GM12875 (cell line): ENCODE measurements around the gene PCNX3.

Source experiments
- H3K4me3 ChIP-seq: one replicate; pipeline ENCODE4 v1.5.1; 2011; ENCODE audit warnings: low read depth, low read length, control low read depth
- TF ChIP-seq, protein P1 (sequence below): IDR thresholded peaks from 2 replicates; pipeline ENCODE4 v1.5.1; 2011; ENCODE audit warnings: low read depth, mild to moderate bottlenecking, control low read depth, inconsistent platforms, low read length, moderate library complexity, borderline replicate concordance; ENCODE audit not compliant: insufficient read depth

PCNX3 gene

DNA sequence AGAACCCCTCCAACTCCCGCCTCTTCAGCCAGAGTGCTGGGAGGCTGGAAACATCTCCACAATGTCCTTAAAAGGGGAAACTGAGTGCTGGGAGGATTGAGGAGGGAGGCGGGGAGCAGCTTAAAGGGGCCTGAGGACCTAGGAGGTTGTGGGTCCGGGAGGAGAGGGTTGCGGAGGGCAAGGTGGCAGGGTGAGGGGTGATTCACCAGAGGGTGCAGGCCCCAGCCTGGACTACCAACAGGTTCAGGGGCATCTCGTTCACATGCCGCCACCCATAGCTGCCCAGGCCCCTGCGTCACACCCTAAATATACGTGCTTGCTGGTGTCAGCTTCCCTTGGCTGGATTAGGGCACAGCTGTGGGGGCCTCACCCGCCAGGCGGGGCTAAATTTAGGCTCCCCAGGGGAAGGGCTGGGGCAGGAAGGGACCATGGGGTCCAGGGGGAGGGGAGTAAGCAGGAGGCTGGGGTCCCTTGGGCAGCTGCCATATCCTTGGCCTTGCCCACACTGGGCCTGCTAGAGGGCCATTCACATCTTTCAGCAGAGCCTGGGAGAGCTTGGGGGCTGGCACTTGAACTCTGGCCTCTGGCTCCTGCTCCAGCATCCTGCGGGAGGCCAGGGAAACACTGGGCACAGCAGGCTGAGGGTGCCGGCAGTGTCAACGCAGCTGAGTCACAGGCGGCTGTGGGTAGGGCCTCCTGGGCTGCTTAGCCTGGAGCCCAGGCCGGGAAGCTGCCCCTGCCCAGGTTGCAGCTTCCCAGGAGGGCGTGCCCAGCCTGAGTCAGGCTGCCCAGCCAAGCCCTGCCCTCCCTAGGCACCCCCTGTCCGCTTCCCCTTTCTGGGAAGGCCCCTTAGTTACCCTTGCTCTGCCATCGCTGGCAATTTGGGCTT lies 38.5 kb upstream of the PCNX3 start:
- H3K4me3 ChIP-seq, result peak overlapping the region; percentile 81
- TF ChIP-seq, protein P1, sequence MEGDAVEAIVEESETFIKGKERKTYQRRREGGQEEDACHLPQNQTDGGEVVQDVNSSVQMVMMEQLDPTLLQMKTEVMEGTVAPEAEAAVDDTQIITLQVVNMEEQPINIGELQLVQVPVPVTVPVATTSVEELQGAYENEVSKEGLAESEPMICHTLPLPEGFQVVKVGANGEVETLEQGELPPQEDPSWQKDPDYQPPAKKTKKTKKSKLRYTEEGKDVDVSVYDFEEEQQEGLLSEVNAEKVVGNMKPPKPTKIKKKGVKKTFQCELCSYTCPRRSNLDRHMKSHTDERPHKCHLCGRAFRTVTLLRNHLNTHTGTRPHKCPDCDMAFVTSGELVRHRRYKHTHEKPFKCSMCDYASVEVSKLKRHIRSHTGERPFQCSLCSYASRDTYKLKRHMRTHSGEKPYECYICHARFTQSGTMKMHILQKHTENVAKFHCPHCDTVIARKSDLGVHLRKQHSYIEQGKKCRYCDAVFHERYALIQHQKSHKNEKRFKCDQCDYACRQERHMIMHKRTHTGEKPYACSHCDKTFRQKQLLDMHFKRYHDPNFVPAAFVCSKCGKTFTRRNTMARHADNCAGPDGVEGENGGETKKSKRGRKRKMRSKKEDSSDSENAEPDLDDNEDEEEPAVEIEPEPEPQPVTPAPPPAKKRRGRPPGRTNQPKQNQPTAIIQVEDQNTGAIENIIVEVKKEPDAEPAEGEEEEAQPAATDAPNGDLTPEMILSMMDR, result no peak

DNA sequence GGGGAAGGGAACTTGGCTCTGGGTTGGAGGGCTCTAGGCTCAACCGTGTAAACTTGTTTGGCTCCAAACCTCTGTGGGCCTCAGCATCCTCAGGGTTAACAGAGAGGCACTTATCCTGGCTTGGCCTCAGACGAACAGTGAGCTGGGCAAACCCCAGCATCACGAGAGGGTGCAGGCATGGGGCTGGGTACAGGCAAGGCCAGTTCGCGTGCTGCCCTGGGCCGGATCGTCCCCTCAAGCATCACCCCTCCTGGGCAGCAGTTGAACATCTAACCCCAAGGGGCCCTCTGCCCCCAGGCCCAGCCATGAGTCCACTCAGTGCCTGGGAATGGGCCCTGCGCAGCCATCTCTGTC lies 37.8 kb upstream of the PCNX3 start:
- TF ChIP-seq, protein P1, result no peak
- peak overlapping the region; percentile 81 for H3K4me3 ChIP-seq

DNA sequence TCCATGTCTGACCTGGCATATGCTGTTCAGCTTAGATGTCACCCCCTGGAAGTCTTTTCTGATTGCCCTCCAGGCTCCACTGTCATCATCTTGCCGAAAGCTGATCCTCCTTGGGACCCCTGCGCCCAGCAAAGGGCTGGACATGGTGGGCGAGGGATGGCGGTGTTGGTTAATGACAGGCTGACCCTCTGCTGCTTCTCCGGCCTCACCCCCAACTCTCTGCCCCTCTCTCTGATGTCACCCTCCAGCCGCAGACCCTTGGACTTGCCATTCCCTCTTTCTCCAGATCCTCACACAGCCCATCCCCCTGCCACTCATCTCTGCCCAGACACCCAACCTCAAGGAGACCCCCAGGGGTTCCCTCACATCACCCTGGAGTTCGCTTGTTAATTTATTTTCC lies 37.4 kb upstream of the PCNX3 start:
- TF ChIP-seq, protein P1, result no peak

DNA sequence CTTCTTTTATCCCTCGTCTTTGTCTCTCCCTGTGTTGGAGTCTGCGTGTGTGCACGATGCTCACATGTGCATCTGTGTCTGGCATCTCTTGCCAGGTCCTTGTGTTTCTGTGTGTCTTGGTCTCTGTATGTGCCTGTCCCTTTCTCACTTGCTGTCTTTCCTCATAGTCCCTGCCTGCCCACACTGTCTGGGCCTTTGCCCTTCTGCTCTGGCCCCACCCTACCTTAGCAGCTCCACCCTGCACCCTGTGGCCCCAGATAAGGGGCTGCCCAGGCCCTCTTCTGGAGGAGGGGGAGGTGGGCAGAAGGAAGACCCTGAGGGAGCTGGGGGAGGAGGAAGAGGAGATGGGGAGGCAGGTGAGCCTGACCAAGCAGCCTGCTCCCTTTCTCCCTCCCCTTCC lies 36.9 kb upstream of the PCNX3 start:
- H3K4me3 ChIP-seq, result no peak overlapping the region
- TF ChIP-seq, protein P1, result no peak

More for the DNA sequence above, 37.4 kb upstream of the PCNX3 start:
- H3K4me3 ChIP-seq, result peak overlapping the region; percentile 81

DNA sequence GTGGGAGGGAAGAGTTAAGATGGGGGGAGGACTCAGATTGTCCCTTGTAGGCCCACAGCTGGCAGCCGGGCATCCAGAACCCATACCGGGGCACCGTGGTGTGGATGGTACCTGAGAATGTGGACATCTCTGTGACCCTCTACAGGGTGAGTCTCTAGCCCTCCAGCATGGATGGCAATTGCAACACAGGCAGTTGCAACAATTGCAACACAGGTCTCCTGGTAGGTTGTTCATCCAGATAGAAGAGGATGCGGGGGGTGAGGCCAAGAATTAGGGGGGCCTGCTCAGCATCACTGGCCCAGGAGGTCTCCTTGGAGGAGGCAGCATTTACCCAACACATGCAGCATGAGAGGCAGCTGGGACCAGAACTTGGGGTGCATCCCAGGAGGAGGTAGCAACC lies 36.3 kb upstream of the PCNX3 start:
- H3K4me3 ChIP-seq, result no peak overlapping the region
- TF ChIP-seq, protein P1, result no peak

DNA sequence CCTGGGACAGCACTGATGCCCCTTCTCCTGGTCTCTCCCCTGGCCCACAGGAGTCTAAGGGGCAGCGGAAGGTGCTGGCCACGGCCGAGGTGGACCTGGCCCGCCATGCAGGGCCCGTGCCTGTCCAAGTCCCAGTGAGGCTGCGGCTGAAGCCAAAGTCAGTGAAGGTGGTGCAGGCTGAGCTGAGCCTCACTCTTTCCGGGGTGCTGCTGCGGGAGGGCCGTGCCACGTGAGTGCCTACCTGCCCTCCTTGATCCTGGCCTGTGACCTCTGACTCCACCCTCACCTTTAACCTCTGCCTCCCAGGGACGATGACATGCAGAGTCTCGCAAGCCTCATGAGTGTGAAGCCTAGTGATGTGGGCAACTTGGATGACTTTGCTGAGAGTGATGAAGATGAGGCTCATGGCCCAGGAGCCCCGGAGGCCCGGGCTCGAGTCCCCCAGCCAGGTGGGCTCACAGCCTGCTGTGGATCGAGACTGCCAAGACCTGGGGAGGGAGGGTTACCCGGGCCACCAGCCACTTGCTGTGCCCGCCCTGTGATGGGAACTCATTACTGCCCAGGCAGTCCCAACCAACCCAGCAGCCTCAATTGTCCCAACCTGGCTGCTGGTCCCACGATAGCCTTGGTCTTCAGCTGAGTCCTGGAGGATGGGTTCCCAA lies 35.4 kb upstream of the PCNX3 start:
- TF ChIP-seq, protein P1, result no peak
- H3K4me3 ChIP-seq, result no peak overlapping the region

DNA sequence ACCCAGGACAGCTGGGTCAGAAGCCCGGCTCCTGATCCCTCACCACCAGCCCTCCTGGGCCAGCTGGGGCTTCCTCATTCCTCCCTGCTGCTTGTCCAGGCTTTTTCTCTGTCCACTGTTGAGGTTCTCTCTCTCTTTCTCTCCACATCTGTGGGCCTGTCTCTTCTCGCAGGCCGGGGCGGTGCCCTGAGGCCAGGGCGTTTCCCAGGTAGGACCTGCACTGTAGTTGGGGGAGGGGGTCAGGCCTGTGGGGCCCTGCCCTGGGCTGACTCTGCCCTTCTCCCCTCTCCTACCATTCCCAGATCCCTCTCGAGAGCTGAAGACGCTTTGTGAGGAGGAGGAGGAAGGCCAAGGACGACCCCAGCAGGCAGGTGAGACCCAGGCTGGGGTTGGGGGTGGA lies 34.8 kb upstream of the PCNX3 start:
- TF ChIP-seq, protein P1, result no peak
- H3K4me3 ChIP-seq, result no peak overlapping the region
